HG03175 (cell line): Measurements from ENCODE around the gene SCEL.

Experiments
- ATAC-seq: cut with Tn5 transposase; IDR thresholded peaks from one replicate; pipeline ENCODE4 v1.9.1; 2021; ENCODE audit warnings: mild to moderate bottlenecking, moderate library complexity; ENCODE audit not compliant: unreplicated experiment

Gene SCEL

DNA sequence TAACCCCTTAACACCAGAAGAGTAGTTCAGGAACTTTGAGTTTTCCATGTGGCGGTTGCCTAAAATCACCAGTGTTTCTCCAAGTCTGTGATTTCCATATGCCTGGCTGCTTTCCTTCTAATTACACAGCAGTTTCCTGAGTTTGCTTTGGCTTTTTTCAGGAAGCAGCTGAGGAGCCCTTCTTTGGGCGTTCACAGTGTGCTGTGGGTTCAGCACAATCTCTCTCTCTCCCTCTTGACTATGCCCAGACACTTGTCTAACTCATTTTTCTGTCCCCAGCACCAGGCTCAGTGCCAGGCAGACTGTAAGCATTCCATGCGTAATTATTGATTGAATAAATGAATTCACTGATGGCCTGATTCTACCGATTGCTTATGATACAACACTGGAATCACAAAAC is 19.7 kb downstream of the SCEL start:
- no peak for ATAC-seq

DNA sequence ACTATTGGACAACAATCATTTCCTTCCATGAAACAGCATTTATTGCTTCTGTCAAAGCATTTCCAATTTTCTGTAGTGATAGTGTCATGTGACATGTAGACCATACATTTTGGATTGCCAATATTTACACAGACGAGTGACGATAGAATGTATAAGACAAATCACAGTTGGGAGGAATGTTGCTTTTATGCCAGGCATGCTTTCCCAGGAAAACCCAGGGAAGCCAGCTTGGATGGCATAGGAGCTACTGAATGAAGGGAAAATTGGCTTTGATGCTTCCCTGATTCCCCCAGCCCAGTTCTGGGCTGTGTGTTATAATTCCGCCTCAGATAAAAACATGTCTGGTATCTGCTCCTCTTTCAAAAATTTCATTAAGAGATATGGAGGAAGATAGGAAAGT is 22.5 kb downstream of the SCEL start:
- ATAC-seq: no peak

DNA sequence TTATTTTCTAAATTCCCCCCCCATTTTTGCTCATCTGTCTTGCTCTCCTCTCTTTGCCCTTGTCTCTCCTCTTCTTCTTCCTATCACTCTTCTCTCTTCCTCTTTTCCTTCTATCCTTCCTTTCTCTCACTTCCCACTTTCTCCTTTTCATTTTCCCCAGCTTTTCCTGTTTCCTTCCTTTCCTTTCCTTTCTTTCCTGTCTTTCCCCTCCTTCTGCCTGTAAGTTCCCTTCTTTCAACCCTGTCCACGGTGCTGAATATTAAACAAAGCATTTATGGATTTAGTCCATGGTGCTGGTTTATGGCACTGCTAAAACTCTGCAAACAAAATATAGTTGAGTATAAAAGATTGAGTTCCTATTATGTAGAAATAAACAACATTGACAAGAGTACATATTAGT is 27.6 kb downstream of the SCEL start:
- no peak for ATAC-seq

- peak; percentile 68 for ATAC-seq
These were observed 30.1 kb downstream of the SCEL start for GRCh38 chr13:77565635-77566034.

- ATAC-seq: no peak
These were observed 36.5 kb downstream of the SCEL start for GRCh38 chr13:77571956-77572355.

DNA sequence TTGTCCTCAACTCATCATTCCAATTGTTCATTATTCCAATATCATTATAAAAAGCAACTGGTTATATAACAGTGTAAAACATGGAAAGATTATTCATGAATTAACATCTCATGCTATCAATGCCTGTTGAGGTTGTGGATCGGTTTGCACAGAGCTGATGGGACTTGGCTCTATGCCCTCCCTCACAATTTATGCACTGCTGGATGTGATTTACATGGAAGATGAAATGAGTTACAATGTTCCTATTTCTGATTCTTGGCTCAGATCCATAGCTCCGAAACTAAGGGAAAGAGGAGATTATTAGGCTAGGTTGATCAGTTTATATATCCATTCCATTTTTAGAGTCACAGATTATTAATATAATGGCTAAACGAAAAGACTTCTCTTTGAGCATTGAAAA is 38.6 kb downstream of the SCEL start:
- ATAC-seq: no peak

- ATAC-seq: no peak
These were observed 44.5 kb downstream of the SCEL start for GRCh38 chr13:77579959-77580358.

- no peak for ATAC-seq
These were observed 45.2 kb downstream of the SCEL start for GRCh38 chr13:77580748-77581147.

DNA sequence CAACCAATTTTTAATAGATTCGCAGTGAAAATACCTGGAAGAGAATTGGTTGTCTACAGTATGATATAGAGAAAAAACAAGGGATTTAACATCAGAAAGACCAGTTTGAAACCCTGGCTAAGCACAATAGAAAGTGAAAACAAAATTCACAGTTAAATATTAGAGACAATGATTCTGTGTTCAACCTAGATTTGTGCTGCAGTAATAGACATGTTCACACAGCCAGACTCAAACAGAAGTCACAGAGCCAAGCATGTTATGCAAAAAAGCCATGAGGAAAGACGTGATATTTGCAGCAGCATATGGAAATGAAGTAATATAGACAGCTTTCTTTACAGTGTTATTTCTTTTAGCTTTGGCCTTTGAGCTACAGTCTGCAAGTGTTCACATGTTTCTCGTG is 48.1 kb downstream of the SCEL start:
- no peak for ATAC-seq

DNA sequence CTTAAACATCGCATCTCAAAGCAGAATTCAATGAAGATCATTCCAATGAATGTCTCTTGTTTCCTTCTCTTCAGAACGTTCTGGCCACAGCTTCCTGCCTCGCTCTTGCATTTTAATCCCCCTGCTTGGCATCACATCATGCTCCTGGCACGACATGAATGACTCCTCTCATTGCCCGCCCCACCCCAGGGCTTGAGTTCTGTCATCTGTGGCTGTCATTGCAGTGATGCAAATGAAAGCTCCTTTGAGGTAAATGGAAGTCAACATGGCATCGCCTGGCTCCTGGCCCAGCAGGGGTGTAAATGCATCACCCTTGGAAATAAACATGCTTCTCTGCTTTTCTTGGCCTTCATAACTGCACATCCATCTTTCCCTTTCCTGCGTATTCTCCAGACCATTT is 48.6 kb downstream of the SCEL start:
- no peak for ATAC-seq

DNA sequence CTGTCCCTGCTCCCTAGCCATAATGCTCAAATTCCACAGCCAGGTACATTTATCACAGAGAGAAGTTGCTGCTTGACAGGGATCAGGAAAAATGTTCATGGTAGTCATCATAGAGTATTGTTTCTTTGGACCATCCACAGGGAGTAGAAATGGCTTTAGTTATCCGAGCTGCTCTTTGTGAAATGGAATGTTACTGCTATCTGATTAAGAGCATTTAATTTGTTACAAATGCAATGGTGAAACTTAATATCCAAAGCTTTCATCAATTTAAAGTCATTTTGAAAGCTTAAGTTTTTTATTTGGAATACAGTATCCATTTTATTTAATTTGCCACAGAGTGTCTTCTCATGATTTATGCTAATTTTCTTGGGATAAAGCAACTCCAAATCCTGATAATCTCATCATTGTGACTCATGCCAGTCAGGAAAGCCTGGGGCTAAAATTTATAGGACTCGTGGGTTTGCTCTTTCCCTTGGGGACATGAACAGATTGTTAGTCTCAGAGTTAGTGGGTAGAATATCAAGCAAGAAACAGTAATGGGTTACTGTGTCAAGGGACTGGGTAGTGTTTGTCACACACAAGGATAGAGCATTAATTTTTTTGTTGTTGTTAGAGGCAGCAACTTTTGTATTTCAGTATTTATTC is 59.8 kb downstream of the SCEL start:
- no peak for ATAC-seq

DNA sequence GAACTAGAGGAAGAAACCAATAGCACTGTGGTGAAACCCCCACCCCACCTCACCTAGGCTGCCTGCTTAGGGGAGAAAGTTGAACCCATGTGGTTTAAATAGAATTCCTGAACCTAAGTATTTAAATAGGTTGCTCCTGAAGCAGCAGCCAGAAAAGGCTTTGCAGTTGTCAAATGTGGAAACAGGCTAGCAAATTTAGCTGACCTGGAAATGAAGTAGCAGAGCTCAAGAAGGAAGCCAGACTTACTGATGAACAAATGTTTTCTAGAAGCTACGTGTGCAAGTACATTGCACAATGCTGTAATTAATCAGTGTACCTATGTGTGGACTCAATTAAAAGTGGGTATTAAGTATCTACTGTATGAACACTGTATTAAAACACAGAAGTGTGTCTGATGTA is 61.3 kb downstream of the SCEL start:
- no peak for ATAC-seq

DNA sequence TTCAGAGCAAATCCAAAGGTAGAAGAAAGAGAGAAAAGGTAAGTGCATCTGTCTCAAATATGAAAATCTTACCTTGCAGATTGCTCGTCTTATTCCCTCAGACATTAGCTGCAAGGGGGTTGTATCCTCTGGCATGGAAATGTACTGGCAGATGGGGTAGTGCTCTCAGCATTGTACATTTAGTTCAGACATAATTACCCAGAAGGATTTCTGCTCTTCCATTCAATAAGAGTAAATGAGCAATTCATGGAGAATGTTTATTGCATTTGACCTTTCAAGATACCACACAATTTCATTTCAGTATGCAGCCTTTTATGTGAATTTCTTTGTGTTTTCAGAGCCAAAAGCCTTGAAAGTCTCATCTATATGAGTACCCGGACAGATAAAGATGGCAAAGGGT is 63.8 kb downstream of the SCEL start:
- ATAC-seq: no peak

- no peak for ATAC-seq
These were observed 65.2 kb downstream of the SCEL start for GRCh38 chr13:77600701-77601100.

DNA sequence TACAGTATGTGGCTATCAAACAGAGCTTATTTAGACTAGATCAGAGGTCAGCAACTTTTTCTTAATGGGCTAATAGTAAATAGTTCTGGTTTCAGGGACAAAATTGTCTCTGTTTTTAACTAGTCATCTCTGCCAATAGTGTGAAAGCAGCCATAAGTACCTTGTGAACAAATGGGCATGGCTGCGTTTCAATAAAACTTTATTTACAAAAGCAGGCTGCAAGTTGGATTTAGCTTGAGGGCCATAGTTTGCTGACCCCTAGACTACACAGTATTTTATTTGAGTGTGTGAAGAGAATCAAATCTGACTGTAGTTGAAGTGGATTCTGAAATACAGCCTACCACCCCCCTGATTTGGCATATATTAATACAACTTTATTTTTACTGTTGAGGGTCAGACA is 75.6 kb downstream of the SCEL start:
- no peak for ATAC-seq

GRCh38 chr13:77616027-77616426 is 80.5 kb downstream of the SCEL start:
- ATAC-seq: no peak

GRCh38 chr13:77619655-77620054 is 84.1 kb downstream of the SCEL start:
- no peak for ATAC-seq

DNA sequence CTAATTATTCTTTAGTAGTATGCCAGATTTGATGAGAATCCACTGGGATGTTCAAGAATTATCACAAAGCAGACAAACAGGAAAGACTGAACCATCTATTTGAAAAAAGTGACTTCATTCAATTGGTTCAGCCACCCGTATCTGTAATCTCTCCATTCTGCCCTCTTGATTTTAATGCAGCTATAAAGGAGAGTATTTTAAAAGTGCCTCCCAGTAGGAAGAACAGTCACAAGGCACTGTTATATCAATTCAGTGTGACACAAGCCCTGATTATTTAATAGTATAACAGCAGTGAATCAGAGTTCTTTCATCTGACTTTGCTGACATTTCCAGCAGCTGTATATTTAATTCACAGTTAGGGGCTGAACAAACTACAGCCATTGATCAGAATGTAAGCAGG is 84.6 kb downstream of the SCEL start:
- no peak for ATAC-seq

- ATAC-seq: no peak
These were observed 88.3 kb downstream of the SCEL start for GRCh38 chr13:77623806-77624205.

GRCh38 chr13:77628170-77628569 is 92.7 kb downstream of the SCEL start:
- no peak for ATAC-seq

- no peak for ATAC-seq
These were observed 102.1 kb downstream of the SCEL start for GRCh38 chr13:77637588-77637987.

- no peak for ATAC-seq
These were observed 114.9 kb downstream of the SCEL start for GRCh38 chr13:77650409-77650808.

- ATAC-seq: no peak
These were observed 117.8 kb downstream of the SCEL start for GRCh38 chr13:77653301-77653700.
